Peyer's patch (tissue), 4 donors: ENCODE measurements around the gene METAP1. TPM values are rescaled to one million over a fixed set of nuclear protein-coding genes. Genes with fewer than 3 reads are reported as not detected.

Source experiments
- DNase-seq, 3 donors: peaks; one replicate each; pipeline ENCODE4 v3.0.0-alpha.2; 2017 to 2019
- H3K27ac ChIP-seq, 4 donors: fragments of 200-600 bp; sonication (generic); one replicate each; pipeline ENCODE4 v1.5.1; 2016 to 2019
- H3K27me3 ChIP-seq, 2 donors: fragments of 200-600 bp; sonication (generic); one replicate each; pipeline ENCODE4 v1.5.1; 2019
- H3K36me3 ChIP-seq, 3 donors: fragments of 200-600 bp; sonication (generic); one replicate each; pipeline ENCODE4 v1.5.1; 2016 to 2019
- H3K4me1 ChIP-seq, 4 donors: fragments of 200-600 bp; sonication (generic); one replicate each; pipeline ENCODE4 v1.5.1; 2016 to 2019
- H3K4me3 ChIP-seq, 4 donors: fragments of 200-600 bp; sonication (generic); 1 replicate in 3 of 4; 2 replicates in 1 of 4; pipeline ENCODE4 v1.5.1; 2016 to 2019; ENCODE audit warnings: mild to moderate bottlenecking in 1 of 4
- H3K9me3 ChIP-seq, 4 donors: fragments of 200-600 bp; sonication (generic); one replicate each; pipeline ENCODE4 v1.5.1; 2016 to 2019; ENCODE audit warnings: mild to moderate bottlenecking in 1 of 4
- POLR2A ChIP-seq, 2 donors: fragments of 450-650 bp; IDR thresholded peaks; one replicate each; pipeline ENCODE4 v1.5.1; 2017; ENCODE audit warnings: antibody characterized with exemption in 2 of 2, mild to moderate bottlenecking in 2 of 2, moderate library complexity in 2 of 2
- total RNA-seq, 4 donors: library from RNA; depleted of rRNA; stranded (reverse); fragments of >200 nt; gene quantifications; one replicate each; pipeline ENCODE4 v1.1.0, GENCODE V29; 2016
- TF ChIP-seq, protein P1 (sequence below), 6 experiments: fragments of 450-650 bp in 4 of 6; fragments of 200-600 bp in 2 of 6; sonication (generic) in 1 of 6; IDR thresholded peaks; one replicate each; pipeline ENCODE4 v1.5.1; 2017 to 2019; ENCODE audit warnings: antibody characterized with exemption in 6 of 6, mild to moderate bottlenecking in 3 of 6, moderate library complexity in 1 of 6

METAP1 gene
- total RNA-seq = 10 to 100 TPM; 28.9 to 35.4 (median 32.5) TPM

DNA sequence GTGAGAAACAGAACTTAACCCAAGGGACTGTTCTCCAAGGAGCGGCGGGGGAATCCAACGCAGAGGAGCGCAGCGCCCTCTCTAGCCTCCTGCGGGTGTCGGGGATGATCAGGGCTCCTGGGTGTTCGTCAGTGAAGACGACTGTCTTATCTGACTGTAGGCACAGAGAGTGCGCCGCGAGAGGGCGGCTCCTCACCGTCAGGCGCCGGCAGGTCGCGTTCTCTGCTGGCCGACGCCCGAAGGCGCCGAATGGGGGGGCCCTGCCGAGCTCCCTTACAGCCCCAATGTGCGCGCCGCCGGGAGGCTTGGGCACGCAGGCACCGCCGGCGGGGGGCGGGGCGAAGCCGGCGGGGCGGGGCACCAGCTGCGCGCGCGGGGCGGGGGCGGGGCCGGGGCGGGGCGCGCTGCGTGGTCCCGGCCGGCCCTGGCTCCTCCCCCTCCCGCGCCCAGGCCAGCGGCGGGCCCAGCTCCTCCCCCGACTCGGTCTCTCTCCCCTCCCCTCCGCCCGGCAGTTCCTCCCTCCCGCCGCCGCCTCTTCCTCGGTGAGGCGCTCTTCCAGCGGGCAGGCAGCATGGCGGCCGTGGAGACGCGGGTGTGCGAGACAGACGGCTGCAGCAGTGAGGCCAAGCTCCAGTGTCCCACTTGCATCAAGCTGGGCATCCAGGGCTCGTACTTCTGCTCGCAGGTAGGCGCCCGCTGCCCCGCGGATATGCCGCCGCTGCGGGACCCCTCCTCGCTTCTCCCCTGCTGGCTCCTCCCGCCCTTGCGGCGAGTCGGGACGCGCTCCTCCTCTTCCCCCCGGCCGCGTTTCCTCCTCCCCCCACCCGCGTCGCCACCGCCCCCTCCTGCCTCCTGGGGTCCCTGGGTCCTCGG is at the start of gene METAP1:
METAP1 (plus strand) TSS at position 539 of the 873 bp plus-strand sequence; CDS start at position 572, 33 bp downstream.
- DNase-seq = peak; percentile 96 to 99 (median 98)
- no peaks in the 10 kb centered on the region for H3K9me3 ChIP-seq
- peak within 1 kb of the TSS; percentile 74 to 99 (median 91) for H3K4me3 ChIP-seq
- peaks cover 0 to 14% (median 0%) of the 10 kb centered on the region in 4 donors for H3K4me1 ChIP-seq
- H3K27me3 ChIP-seq = no peaks in the 10 kb centered on the region
- TF ChIP-seq, protein P1, sequence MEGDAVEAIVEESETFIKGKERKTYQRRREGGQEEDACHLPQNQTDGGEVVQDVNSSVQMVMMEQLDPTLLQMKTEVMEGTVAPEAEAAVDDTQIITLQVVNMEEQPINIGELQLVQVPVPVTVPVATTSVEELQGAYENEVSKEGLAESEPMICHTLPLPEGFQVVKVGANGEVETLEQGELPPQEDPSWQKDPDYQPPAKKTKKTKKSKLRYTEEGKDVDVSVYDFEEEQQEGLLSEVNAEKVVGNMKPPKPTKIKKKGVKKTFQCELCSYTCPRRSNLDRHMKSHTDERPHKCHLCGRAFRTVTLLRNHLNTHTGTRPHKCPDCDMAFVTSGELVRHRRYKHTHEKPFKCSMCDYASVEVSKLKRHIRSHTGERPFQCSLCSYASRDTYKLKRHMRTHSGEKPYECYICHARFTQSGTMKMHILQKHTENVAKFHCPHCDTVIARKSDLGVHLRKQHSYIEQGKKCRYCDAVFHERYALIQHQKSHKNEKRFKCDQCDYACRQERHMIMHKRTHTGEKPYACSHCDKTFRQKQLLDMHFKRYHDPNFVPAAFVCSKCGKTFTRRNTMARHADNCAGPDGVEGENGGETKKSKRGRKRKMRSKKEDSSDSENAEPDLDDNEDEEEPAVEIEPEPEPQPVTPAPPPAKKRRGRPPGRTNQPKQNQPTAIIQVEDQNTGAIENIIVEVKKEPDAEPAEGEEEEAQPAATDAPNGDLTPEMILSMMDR (IDR thresholded peaks at IDR 0.05) = peak; percentile 26 to 92 (median 68)
- peak; percentile 63 to 75 for TF ChIP-seq POLR2A (IDR thresholded peaks at IDR 0.05)
- no peaks in the 10 kb centered on the region for H3K36me3 ChIP-seq
- peak within 1 kb of the TSS; percentile 79 to 95 (median 92) for H3K27ac ChIP-seq

DNA sequence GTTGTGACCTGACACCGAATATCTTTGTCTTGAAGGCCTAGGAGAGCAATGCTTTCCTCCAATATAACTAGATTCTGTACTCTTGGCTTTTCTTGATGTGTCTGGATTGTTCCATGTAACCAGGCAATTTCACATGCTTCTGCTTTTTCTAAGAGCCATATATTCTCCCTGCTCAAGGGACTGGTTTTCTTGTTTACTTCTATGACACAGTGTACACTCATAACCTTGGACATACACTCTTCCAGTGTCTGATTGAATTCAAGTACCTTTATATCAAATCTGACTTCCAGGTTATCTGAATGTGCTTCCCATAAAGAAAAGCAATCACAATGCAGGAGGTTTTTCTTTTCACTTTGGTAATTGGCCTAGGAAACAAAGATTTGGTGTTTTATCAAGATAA is 49.2 kb upstream of the METAP1 start:
- H3K27me3 ChIP-seq = no peaks in the 10 kb centered on the region
- no peak overlapping the region for H3K27ac ChIP-seq
- H3K36me3 ChIP-seq = no peaks in the 10 kb centered on the region
- TF ChIP-seq, protein P1 (IDR thresholded peaks at IDR 0.05) = no peak
- TF ChIP-seq POLR2A (IDR thresholded peaks at IDR 0.05) = no peak
- no peaks in the 10 kb centered on the region for H3K4me1 ChIP-seq
- no peak for DNase-seq
- no peak overlapping the region for H3K4me3 ChIP-seq
- H3K9me3 ChIP-seq = no peaks in the 10 kb centered on the region

DNA sequence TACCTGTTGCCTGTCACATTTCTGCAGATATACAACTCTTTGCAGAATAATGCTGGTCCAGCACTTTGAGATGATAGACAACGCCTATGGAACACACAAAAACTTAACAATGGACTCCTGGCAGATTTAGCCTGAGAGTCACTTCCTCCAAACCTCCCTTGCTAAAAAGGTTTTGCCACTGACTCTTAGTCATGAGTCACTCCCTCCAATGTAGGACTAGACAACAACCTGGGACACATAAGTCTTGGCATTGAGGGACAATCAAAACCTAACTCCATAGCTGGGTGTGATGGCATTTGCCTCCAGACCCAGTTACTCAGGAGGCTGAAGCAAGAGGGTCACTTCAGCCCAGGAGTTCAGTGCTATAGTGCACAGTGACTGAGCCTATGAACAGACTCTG is 44.6 kb upstream of the METAP1 start:
- no peaks in the 10 kb centered on the region for H3K36me3 ChIP-seq
- no peaks in the 10 kb centered on the region for H3K27me3 ChIP-seq
- no peak overlapping the region for H3K27ac ChIP-seq
- no peaks in the 10 kb centered on the region for H3K4me1 ChIP-seq
- TF ChIP-seq, protein P1 (IDR thresholded peaks at IDR 0.05) = no peak
- no peak for TF ChIP-seq POLR2A (IDR thresholded peaks at IDR 0.05)
- H3K4me3 ChIP-seq = no peak overlapping the region
- H3K9me3 ChIP-seq = no peaks in the 10 kb centered on the region
- no peak for DNase-seq

DNA sequence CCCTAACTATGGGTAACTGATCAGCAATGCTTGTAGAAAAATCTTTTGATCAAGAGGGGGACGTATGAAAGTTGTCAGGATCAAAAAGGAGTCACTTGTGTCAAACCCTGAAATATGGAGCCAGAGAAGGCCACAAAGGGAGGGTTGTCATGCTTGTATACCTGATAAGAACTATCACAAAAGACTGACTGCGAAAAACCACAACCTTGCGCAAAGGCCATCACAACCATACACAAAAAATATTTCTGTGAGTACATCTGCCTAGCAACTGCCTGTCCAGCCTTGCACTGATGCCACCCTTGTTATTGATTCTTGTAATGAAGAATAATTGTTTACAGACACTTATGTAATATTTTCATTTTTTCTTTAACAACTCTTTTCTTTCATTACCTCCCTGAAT is 43.8 kb upstream of the METAP1 start:
- Histone ChIP-seq H3K27ac (no peak overlapping the region), H3K36me3 (no peaks in the 10 kb centered on the region), H3K4me1 (no peaks in the 10 kb centered on the region), H3K27me3 (no peaks in the 10 kb centered on the region), H3K9me3 (no peaks in the 10 kb centered on the region), H3K4me3 (no peak overlapping the region)
- DNase-seq = no peak
- TF ChIP-seq, protein P1 (IDR thresholded peaks at IDR 0.05) = no peak
- no peak for TF ChIP-seq POLR2A (IDR thresholded peaks at IDR 0.05)

DNA sequence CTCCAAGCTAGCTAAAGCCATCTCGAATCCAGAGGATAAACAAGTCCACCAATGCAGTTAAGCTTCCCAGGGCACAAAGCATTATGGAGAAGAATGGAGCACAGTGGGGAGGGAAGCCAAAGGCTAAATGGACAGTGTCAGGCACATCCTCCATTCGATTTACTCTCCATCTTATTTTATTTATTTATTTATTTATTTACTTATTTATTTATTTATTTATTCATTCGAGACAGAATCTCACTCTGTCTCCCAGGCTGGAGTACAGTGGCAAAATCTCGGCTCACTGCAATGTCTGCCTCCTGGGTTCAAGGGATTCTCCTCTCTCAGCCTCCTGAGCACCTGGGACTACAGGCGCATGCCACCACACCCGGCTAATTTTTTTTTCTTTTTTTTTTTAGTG is 40.3 kb upstream of the METAP1 start:
- H3K4me3 ChIP-seq = no peak overlapping the region
- TF ChIP-seq, protein P1 (IDR thresholded peaks at IDR 0.05) = no peak
- no peak for TF ChIP-seq POLR2A (IDR thresholded peaks at IDR 0.05)
- H3K9me3 ChIP-seq = no peaks in the 10 kb centered on the region
- H3K27me3 ChIP-seq = no peaks in the 10 kb centered on the region
- H3K27ac ChIP-seq = no peak overlapping the region
- DNase-seq = no peak
- H3K36me3 ChIP-seq = no peaks in the 10 kb centered on the region
- H3K4me1 ChIP-seq = no peaks in the 10 kb centered on the region
